ENCODE results near the gene IQCN.
A peak's percentile ranks its signal among the peaks of the same experiment; 100 is the strongest.

IQCN gene

DNA sequence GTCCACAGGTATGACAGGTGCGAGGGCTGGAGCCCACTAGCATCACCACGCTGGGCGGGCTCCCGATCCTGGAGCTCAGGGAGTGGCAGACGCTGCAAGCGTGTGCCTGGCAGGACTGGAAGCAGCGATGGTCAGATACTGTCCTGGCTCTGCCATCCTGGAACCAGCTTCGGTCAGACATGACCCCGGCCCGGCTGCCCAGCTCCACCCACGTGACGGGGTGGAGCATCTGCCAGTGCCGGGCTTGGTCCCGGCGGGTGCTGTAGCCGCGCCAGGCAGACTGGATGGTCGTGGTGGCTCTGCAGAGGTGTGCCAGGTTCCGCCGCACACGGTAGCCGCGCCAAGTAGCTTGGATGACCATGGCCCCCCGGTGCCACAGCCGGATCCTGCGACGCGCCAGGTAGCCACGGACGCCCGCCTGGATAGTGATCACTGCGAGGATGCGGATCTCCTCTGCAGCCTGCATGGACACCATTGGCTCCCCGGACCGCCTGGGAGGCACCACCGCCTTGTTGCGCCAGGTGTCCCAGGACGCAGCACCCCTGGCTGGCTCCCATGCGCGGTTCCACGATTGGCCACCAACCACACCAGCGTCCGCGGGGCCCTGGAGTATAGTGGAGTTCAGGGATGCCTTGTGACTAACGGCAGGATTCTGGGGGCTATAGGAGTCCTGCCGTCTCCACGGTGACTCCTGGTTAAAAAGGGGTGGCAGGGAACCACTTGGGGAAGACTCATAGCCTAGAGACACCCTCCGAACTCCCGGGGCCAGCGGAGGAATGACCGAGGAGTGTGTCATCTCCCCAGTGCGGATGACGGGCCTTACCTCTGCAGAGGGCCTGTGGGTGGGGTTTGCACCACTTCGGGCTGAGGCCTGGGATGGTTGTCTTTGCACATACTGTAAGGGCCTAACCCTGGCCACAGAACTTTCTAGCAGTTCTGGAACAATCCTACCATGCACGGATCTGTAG is 16.5 kb downstream of the IQCN start:
- no peak for DNase-seq (ENCODE audit: extremely low read depth, insufficient read length)
- H3K27me3 ChIP-seq (replicated peaks; ENCODE audit: control insufficient read depth, insufficient read depth, low read length) = no peaks in the 10 kb centered on the region; the same call in 1 of the 2 replicates
- H3K4me3 ChIP-seq (replicated peaks; ENCODE audit: low read depth, low read length) = no peak overlapping the region
- H3K36me3 ChIP-seq (ENCODE audit: control insufficient read depth, insufficient read depth, low read length) = no peaks in the 10 kb centered on the region
- TF ChIP-seq CTCF (IDR thresholded peaks at IDR 0.05; ENCODE audit: insufficient read depth, low read length, poor library complexity, severe bottlenecking) = no peak

GRCh38 chr19:18254546-18255503 is 19.4 kb downstream of the IQCN start:
- peak; percentile 20 for TF ChIP-seq CTCF (IDR thresholded peaks at IDR 0.05; ENCODE audit: insufficient read depth, low read length, poor library complexity, severe bottlenecking)
- Histone ChIP-seq H3K27me3 (replicated peaks; ENCODE audit: control insufficient read depth, insufficient read depth, low read length) (no peaks in the 10 kb centered on the region; the same call in 1 of the 2 replicates), H3K4me3 (replicated peaks; ENCODE audit: low read depth, low read length) (no peak overlapping the region), H3K36me3 (ENCODE audit: control insufficient read depth, insufficient read depth, low read length) (no peaks in the 10 kb centered on the region)
- DNase-seq (ENCODE audit: extremely low read depth, insufficient read length) = no peak

DNA sequence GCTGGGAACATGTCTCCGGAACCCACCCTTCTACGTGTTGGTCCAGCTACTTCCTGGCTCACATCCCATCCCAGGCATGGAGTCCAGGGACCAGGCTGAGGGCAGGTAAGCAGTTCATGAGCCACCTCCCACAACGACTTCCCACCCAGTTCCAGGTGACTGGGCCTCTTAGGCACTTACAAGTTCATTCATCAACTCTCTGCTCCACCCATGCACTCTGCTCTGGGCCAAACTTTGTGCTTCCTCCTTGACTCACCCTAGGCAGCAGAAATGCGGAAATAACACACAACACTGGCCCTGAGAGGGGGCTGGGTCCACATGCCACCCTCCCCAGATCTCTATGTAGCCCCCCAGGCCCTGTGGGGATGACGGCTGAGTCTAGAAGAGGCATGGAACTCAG is 20.5 kb downstream of the IQCN start:
- H3K36me3 ChIP-seq (ENCODE audit: control insufficient read depth, insufficient read depth, low read length) = no peaks in the 10 kb centered on the region
- TF ChIP-seq CTCF (IDR thresholded peaks at IDR 0.05; ENCODE audit: insufficient read depth, low read length, poor library complexity, severe bottlenecking) = no peak
- H3K4me3 ChIP-seq (replicated peaks; ENCODE audit: low read depth, low read length) = no peak overlapping the region
- H3K27me3 ChIP-seq (replicated peaks; ENCODE audit: control insufficient read depth, insufficient read depth, low read length) = no peaks in the 10 kb centered on the region; the same call in 1 of the 2 replicates
- no peak for DNase-seq (ENCODE audit: extremely low read depth, insufficient read length)

GRCh38 chr19:18253130-18253529 is 21.1 kb downstream of the IQCN start:
- H3K4me3 ChIP-seq (replicated peaks; ENCODE audit: low read depth, low read length) = no peak overlapping the region
- no peak for DNase-seq (ENCODE audit: extremely low read depth, insufficient read length)
- no peaks in the 10 kb centered on the region for H3K36me3 ChIP-seq (ENCODE audit: control insufficient read depth, insufficient read depth, low read length)
- H3K27me3 ChIP-seq (replicated peaks; ENCODE audit: control insufficient read depth, insufficient read depth, low read length) = no peaks in the 10 kb centered on the region; the same call in 1 of the 2 replicates
- TF ChIP-seq CTCF (IDR thresholded peaks at IDR 0.05; ENCODE audit: insufficient read depth, low read length, poor library complexity, severe bottlenecking) = no peak

- no peak for DNase-seq (ENCODE audit: extremely low read depth, insufficient read length)
- Histone ChIP-seq H3K36me3 (ENCODE audit: control insufficient read depth, insufficient read depth, low read length) (no peaks in the 10 kb centered on the region), H3K27me3 (replicated peaks; ENCODE audit: control insufficient read depth, insufficient read depth, low read length) (no peaks in the 10 kb centered on the region; the same call in 1 of the 2 replicates), H3K4me3 (replicated peaks; ENCODE audit: low read depth, low read length) (no peak overlapping the region)
- TF ChIP-seq CTCF (IDR thresholded peaks at IDR 0.05; ENCODE audit: insufficient read depth, low read length, poor library complexity, severe bottlenecking) = no peak
Measured at GRCh38 chr19:18252370-18252717, 21.9 kb downstream of the IQCN start.
